Stimulated activated CD4-positive, alpha-beta T cell treated with anti-CD3 and anti-CD28 coated beads, Interleukin-15, amount 100 ng/mL, for 48 hours (primary cell): Measurements from ENCODE around the gene SLC38A2.

Source experiments
- DNase-seq, 2 donors: peaks; one replicate each; pipeline ENCODE4 v3.0.0-alpha.2; 2020; ENCODE audit warnings: low read depth in 2 of 2

SLC38A2 gene

DNA sequence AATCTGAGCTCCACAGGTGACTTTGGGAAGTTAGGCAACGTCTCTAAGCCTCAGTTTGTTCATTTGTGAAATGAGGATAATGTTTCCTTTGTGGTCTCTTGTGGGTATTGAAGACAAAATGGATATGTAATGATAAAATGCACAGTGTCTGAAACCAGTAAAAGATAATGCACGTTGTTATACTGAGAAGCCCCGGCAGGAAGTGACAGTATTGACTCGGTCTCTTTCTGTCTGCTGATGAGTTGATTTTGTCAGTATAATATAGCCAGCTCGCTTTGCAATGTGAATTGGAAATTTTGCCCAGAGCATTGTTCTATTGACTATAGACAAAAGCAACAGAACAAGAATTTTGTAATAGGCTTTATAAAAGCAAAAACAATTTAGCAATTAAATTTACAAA, 54.5 kb downstream of the SLC38A2 start:
- no peak for DNase-seq
